GM21737 (cell line): Measurements from ENCODE around the gene SNCB.
A peak's percentile ranks its signal among the peaks of the same experiment; 100 is the strongest.

Experiments
- ATAC-seq: cut with Tn5 transposase; IDR thresholded peaks from one replicate; pipeline ENCODE4 v1.9.1; 2021; ENCODE audit warnings: mild to moderate bottlenecking, moderate library complexity; ENCODE audit not compliant: unreplicated experiment

The SNCB gene

DNA sequence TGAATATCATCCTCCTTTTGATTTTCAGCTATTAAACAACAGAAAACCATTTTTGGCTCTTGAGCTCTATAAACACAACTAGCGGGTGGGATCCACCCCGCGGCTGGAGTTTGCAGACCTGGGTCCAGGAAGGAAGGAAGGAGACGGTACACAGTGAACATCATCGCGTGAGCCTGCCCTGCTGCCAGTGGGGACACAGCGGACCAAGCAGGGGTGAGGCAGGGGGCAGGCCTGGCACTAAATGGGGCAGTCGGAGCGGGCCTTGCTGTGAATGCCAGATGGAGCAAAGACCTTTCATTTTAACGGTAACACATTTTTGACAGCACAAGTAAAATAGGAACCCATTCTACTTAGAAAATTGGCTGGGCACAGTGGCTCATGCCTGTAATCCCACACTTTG lies 31.3 kb upstream of the SNCB start:
- no peak for ATAC-seq

DNA sequence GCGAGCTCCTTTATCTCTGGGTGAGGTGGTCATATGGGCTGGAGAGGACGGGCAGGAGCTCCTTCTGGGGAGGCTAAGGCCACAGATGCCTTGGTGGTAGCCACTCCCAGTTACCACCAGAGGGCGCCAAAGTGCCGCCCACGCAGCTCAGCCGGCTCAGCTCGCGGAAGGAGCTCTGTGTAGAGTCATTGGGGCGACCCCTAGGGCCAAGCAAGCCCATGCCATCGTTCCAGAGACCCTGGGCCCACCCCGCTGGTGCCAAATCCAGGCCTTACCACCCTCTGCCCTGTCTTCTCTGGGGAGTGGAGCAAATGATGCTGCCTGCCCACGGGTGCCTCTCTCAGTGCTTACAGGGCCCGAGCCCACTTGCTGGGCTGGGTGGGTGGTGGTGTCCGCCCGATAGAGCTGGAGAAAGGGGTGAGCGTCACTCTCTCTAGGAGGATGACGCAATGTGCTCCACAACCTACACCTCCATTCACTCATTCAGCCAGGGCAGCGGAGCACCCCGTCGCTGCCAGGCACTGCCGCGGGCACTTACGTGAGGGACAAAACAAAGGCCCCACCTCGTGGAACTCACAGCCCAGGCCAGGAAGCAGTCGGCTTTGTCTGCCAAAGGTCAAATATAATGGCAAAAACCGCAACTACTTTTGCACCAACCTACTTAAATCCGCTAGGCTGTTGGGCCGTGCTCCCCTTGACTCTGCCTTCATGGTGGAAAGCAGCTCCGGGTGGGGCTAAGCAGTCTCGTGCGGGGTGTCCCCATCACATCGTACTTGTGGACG lies 30.7 kb upstream of the SNCB start:
- ATAC-seq, result peak; percentile 67

DNA sequence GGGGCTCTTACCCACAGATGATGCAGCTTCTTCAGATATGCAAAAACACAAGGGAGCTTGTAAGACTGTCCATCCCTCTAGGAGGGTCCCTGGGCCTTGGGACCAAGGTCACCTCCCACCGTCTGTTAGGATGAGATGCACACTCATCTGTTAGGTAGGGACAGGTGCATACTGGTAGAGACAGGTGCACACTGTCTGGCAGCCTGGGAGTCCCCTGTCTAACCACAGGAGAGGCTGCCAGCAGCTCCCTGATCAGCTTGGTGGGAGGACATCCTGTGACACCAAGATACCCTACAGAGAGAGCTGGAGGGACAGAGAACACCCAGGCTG lies 30.2 kb upstream of the SNCB start:
- ATAC-seq, result peak; percentile 15

DNA sequence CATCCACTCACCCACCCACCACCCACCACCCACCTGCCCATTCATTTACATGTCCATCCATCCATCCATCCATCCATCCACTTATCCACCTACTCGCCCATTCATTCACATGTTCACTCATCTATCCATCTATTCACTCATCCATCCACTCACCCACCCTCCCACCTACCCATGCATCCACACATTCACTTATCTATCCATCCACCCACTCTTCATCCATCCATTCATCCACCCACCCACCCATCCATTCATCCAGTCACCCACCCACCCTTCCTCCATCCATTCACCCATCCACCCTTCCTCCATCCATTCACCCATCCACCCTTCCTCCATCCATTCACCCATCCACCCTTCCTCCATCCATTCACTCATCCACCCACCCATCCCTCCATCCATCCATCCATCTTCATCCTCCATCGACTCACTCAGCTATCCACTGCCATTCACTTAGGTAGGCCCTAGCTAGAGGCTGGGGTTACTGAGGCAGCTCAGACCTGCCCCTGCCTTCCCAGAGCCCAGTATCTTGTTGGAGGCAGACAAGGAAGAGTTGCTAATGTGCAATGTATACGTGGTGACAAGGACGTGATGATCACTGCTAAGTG lies 29.6 kb upstream of the SNCB start:
- ATAC-seq, result no peak

DNA sequence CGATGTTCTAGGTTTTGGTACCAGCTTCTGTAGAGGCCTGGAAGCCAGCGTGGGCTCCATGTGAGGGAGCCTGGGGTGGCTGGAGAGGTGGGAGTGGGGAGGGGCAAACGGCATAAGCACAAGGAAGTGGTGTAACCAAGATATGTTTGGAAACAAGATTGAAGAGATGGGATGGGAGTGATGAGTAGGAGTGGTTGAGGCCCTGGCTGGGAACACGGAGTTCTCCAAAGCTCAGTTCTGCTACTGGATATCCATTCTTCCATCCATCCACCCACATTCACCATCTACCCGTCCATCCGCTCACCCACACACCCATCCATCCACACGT lies 29.1 kb upstream of the SNCB start:
- ATAC-seq, result no peak

GRCh38 chr5:176658817-176659511 lies 28.6 kb upstream of the SNCB start:
- ATAC-seq, result no peak

- ATAC-seq, result no peak
Measured at GRCh38 chr5:176658007-176658599, 27.8 kb upstream of the SNCB start.

GRCh38 chr5:176656467-176656990 lies 26.2 kb upstream of the SNCB start:
- ATAC-seq, result no peak

- ATAC-seq, result no peak
Measured at GRCh38 chr5:176654856-176655255, 24.5 kb upstream of the SNCB start.

DNA sequence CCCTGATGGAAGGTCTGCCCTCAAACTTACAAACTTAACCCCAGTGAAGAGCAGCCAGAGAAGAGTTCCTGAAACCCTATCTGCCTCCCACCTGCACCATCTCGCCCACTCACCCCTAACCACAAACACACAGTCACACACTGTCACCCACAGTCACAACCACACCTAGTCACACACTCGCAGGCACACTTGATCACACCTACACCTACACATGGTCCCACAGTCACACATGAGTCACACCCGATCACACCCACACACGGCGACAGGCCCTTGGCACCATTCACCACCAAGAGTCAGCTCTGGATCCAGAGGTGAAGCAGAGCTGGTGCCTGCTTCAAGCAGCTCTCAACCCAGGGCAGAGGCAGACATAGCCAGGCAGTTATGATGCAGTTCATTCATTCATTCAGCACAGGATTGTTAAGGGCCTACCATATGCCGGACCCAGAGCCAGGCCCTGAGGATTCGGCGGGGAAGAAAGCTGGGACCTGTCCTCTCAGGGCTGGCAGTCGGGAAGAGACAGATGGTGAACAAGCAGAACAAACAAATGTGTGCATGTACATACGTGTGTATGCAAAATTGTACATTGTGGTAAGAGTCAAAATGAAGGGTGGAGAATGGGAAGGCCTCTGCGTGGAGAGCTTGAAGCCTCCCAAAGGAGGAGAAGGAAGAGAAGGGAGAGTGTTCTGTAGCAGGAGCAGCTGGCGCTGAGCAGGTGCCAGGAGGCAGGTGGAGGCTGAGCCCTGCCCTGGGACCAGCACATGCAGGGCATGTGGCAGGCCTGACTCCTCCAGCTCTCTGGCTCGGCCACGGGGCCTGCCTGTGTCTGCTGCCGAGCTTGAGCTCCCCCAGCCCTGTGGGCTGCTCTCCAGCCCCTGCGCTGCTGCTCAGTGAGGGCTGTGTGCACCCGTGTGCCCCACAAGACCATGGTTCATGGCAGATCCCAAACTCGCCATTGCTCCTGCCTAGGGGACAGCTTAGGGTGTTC lies 23.4 kb upstream of the SNCB start:
- ATAC-seq, result no peak

- ATAC-seq, result no peak
Measured at GRCh38 chr5:176652136-176652535, 21.8 kb upstream of the SNCB start.

- ATAC-seq, result no peak
Measured at GRCh38 chr5:176651472-176651980, 21.2 kb upstream of the SNCB start.

- no peak for ATAC-seq
Measured at GRCh38 chr5:176650354-176650884, 20.1 kb upstream of the SNCB start.

- no peak for ATAC-seq
Measured at GRCh38 chr5:176648474-176649194, 18.3 kb upstream of the SNCB start.

DNA sequence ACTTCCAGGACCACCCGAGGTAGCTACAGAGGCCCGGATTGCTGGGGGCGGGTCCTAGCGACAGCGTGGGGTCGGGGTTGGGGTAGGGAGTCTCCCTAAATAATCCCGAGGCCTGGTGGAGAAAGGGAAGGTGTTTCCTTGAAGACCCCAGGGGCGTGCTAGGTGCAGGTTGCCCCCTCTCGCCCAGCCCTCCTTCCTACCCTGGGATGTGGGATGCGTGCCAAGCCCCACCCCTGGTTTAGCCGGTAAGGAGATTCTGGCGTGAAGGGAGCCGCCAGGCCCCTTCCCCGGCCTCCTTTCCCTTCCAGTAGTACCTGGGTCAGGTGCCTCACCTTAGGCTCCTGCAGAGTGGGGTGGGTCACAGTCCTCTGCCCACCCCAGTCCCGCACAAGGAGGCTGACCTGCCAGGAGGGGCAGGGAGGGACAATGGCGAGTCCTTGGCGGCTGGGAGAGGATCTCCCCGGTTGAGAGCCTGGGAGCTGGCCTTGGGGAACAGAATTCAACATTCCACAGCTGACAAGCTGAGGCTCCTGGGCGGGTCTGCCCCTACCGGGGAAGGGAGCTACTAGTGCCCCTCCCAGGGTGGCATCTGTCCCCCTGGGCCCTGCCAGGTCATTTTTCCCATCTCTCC lies 17.6 kb upstream of the SNCB start:
- ATAC-seq, result no peak

DNA sequence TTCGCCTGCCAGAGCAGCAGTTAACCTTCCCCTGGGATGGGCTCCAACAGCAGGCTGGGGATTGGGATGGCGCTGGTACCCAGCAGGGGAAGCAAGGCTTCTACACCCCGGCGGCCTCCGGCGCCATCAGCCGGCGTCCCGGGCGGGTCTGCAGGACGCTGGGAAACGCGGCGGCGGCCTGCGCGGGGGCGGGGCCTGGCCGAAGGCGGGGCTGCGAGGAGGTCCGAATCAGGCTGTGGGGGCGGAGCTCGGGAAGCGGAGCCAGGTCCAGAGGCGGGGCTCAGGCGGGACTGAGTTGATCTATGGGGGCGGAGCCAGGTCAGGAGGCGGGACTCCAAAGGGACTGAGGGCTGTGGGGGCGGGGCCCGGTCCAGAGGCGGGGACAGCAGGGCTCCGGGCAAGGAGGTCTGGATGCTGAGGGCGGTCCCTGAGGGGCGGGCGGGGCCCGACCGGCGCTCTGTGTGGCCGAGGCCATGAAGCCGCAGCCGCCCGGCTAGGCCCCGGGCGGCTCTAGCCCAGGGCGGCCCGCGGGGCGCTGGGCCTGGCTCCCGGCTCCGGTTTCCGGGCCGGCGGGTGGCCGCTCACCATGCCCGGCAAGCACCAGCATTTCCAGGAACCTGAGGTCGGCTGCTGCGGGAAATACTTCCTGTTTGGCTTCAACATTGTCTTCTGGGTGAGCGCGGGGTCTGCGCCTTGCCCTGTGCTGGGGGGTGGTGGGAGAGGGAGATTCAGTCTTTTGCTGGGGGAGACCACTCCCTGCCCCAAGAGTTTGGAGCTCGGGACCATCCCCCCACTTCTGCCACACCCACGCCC lies 16.9 kb upstream of the SNCB start, which contains the start of gene TSPAN17:
TSS of gene TSPAN17 (plus strand) at position 455 of the 813 bp plus-strand sequence. CDS start at position 587, 132 bp downstream.
- ATAC-seq, result peak; percentile 96

DNA sequence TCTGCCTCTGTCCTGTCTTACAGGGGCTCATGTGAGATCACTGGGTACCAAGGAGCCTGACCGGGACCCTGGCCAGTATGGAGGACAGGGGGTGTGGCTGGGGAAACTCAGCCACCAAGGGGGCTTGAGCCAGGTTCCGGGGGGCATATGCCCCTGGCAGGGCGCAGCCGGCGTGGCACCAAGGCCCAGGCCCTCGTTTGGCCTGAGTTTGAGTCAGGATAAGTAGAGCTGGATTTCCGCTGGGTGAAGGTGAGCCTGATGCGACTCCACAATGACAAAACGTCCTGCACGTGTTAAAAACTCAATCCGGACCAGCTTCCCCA lies 16.3 kb upstream of the SNCB start:
- peak; percentile 5 for ATAC-seq

- ATAC-seq, result no peak
Measured at GRCh38 chr5:176646049-176646706, 15.8 kb upstream of the SNCB start.
